Mesothelial cell of epicardium (in vitro differentiated cells): ENCODE results near the gene RASEF. TPM values are rescaled to one million over a fixed set of nuclear protein-coding genes. Genes with fewer than 3 reads are reported as not detected.

ENCODE experiments used
- DNase-seq, 2 experiments: peaks; one replicate each; pipeline ENCODE4 v3.0.0; 2021; ENCODE audit warnings: low spot score in 2 of 2; ENCODE audit not compliant: unreplicated experiment in 2 of 2
- H3K27ac Mint-ChIP-seq: 2 replicates; pipeline ENCODE4 v1.8.0; 2021; ENCODE audit warnings: mixed read lengths
- H3K27me3 Mint-ChIP-seq: 2 replicates; pipeline ENCODE4 v1.8.0; 2021; ENCODE audit warnings: low read depth, mixed read lengths
- H3K36me3 Mint-ChIP-seq: 2 replicates; pipeline ENCODE4 v1.8.0; 2021; ENCODE audit warnings: mixed read lengths
- H3K4me1 Mint-ChIP-seq: 2 replicates; pipeline ENCODE4 v1.8.0; 2021; ENCODE audit warnings: mixed read lengths
- H3K4me3 Mint-ChIP-seq: 2 replicates; pipeline ENCODE4 v1.8.0; 2021; ENCODE audit warnings: mild to moderate bottlenecking, moderate library complexity, mixed read lengths
- H3K9me3 Mint-ChIP-seq: 2 replicates; pipeline ENCODE4 v1.8.0; 2021; ENCODE audit warnings: mixed read lengths
- total RNA-seq: library from RNA; stranded (reverse); gene quantifications from 3 replicates; pipeline ENCODE4 v1.2.1, GENCODE V29; 2021
- TF ChIP-seq, protein P1 (sequence below): fragments of 200-600 bp; sonication (generic); IDR thresholded peaks from one replicate; pipeline ENCODE4 v1.5.0; 2021; ENCODE audit warnings: antibody characterized with exemption; ENCODE audit not compliant: unreplicated experiment

Gene RASEF
- total RNA-seq, 1 donor from 2014 or later, result 4.0 TPM

DNA sequence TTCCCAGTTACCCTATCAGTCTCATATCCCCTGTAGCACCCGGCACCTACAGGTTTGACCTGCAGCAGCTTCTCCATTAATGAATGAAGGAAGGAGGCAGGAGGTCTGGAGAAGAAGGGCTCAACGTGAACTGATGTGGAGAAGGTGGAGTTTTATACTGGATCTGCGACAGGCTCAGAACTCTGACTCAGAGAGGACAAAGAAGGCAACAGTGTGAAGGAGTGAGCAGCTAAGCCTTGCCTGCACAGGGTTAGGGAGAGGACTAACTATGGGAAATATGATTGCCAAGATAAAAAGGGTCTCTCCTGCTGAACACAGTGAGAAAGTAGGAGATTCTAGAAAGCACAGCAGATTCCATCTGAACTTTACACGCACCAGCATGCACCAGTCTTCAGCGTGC, 23.6 kb downstream of the RASEF start:
- TF ChIP-seq, protein P1, sequence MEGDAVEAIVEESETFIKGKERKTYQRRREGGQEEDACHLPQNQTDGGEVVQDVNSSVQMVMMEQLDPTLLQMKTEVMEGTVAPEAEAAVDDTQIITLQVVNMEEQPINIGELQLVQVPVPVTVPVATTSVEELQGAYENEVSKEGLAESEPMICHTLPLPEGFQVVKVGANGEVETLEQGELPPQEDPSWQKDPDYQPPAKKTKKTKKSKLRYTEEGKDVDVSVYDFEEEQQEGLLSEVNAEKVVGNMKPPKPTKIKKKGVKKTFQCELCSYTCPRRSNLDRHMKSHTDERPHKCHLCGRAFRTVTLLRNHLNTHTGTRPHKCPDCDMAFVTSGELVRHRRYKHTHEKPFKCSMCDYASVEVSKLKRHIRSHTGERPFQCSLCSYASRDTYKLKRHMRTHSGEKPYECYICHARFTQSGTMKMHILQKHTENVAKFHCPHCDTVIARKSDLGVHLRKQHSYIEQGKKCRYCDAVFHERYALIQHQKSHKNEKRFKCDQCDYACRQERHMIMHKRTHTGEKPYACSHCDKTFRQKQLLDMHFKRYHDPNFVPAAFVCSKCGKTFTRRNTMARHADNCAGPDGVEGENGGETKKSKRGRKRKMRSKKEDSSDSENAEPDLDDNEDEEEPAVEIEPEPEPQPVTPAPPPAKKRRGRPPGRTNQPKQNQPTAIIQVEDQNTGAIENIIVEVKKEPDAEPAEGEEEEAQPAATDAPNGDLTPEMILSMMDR, result no peak
- Mint-ChIP-seq H3K9me3 (no peaks in the 10 kb centered on the region), H3K27me3 (peaks cover 10% of the 10 kb centered on the region), H3K4me1 (peaks cover 26% of the 10 kb centered on the region), H3K36me3 (no peaks in the 10 kb centered on the region), H3K27ac (no peak overlapping the region), H3K4me3 (no peak overlapping the region)
- no peak for DNase-seq

DNA sequence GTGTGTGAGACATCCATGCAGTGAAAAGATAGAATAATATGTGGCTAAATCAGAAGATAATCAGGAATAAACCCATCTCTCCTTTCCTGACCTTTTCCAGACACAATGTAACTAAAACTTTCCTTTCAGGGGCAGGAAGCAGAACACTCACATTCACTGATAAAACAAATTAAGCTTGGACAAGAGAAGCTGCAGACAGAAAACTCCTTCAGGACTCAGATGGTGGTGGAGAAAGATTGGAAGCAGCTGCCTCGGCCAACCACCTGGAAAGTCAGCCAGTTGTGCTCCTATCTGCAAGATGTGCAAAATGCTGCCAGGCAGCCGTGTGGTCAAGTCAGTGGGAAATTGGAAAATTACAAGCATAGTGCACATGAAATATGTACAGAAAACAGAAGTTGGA, 26.9 kb downstream of the RASEF start:
- Mint-ChIP-seq H3K27ac (no peak overlapping the region), H3K36me3 (no peaks in the 10 kb centered on the region), H3K9me3 (peaks cover 5% of the 10 kb centered on the region), H3K4me3 (no peak overlapping the region), H3K4me1 (no peaks in the 10 kb centered on the region), H3K27me3 (no peaks in the 10 kb centered on the region)
- no peak for DNase-seq
- TF ChIP-seq, protein P1, result no peak

DNA sequence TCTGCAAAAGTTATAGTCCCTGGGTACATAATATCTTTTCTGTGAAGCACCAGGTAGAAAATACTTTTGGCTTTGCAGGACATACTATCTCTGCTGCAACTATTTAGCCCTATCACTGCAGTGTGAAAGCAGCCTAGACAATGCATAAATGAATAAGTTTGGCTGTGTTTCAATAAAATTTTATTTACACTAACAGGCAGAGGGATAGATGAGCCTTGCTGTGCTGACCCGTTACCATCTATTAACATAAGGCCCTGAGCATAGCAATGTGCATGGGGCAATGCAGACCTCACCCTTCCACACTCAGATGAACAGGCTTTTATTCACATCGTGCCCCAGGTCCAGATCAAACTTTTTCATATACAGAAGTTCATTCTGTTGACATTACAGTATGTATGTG, 27.8 kb downstream of the RASEF start:
- no peak overlapping the region for H3K4me3 Mint-ChIP-seq
- H3K27ac Mint-ChIP-seq, result no peak overlapping the region
- peaks cover 11% of the 10 kb centered on the region for H3K9me3 Mint-ChIP-seq
- H3K4me1 Mint-ChIP-seq, result no peaks in the 10 kb centered on the region
- H3K36me3 Mint-ChIP-seq, result no peaks in the 10 kb centered on the region
- TF ChIP-seq, protein P1, result no peak
- no peaks in the 10 kb centered on the region for H3K27me3 Mint-ChIP-seq
- DNase-seq, result no peak

- Mint-ChIP-seq H3K4me1 (no peaks in the 10 kb centered on the region), H3K36me3 (no peaks in the 10 kb centered on the region), H3K27ac (no peak overlapping the region), H3K27me3 (no peaks in the 10 kb centered on the region), H3K9me3 (peaks cover 11% of the 10 kb centered on the region), H3K4me3 (no peak overlapping the region)
- no peak for DNase-seq
- TF ChIP-seq, protein P1, result no peak
These were observed 28.4 kb downstream of the RASEF start for GRCh38 chr9:83034587-83034986.

- DNase-seq, result no peak
- no peaks in the 10 kb centered on the region for H3K4me1 Mint-ChIP-seq
- no peaks in the 10 kb centered on the region for H3K36me3 Mint-ChIP-seq
- no peaks in the 10 kb centered on the region for H3K27me3 Mint-ChIP-seq
- no peak overlapping the region for H3K27ac Mint-ChIP-seq
- TF ChIP-seq, protein P1, result no peak
- H3K4me3 Mint-ChIP-seq, result no peak overlapping the region
- peaks cover 11% of the 10 kb centered on the region for H3K9me3 Mint-ChIP-seq
These were observed 28.9 kb downstream of the RASEF start for GRCh38 chr9:83034026-83034425.

DNA sequence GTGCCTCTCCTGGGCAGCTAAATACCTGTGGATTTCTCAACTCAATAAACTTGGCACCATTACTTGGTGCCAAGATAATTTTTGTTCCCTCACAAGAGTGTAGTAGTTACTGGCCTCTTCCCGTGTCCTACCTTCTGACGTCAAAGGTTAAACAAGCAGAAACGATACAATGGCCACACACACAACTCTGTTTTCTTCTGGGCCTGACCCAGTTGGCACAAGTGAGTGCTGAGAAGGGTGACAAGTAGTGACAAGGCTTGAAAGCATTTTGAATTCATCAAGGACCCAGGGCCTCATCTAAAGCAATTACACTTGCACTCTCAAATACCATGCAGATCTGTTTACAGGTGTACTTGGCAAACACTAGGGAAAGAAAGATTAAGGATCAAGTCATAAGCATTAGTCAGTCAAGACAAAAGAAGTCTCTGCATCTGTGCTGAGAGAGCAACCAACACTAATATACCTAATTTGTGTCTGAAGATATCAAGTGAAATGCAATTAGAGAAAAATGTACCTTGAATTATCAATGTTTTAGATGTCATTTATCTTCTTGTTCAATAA, 30.8 kb downstream of the RASEF start:
- Mint-ChIP-seq H3K27ac (no peak overlapping the region), H3K4me3 (no peak overlapping the region), H3K27me3 (no peaks in the 10 kb centered on the region), H3K4me1 (no peaks in the 10 kb centered on the region), H3K36me3 (no peaks in the 10 kb centered on the region), H3K9me3 (peaks cover 11% of the 10 kb centered on the region)
- DNase-seq, result no peak
- TF ChIP-seq, protein P1, result no peak
